GM23248 (cell line): ENCODE data around the gene RGS4.

Experiments
- EZH2 ChIP-seq: fragments of 200-600 bp; sonication (generic); IDR thresholded peaks from 2 replicates; pipeline ENCODE4 v1.6.1; 2018; ENCODE audit warnings: antibody characterized with exemption, mild to moderate bottlenecking; ENCODE audit not compliant: insufficient read depth, poor library complexity, severe bottlenecking
- EZH2phosphoT487 ChIP-seq: fragments of 200-600 bp; sonication (generic); IDR thresholded peaks from 2 replicates; pipeline ENCODE4 v1.6.1; 2018; ENCODE audit warnings: antibody characterized with exemption, moderate library complexity, mild to moderate bottlenecking, low read depth; ENCODE audit not compliant: insufficient read depth

DNA sequence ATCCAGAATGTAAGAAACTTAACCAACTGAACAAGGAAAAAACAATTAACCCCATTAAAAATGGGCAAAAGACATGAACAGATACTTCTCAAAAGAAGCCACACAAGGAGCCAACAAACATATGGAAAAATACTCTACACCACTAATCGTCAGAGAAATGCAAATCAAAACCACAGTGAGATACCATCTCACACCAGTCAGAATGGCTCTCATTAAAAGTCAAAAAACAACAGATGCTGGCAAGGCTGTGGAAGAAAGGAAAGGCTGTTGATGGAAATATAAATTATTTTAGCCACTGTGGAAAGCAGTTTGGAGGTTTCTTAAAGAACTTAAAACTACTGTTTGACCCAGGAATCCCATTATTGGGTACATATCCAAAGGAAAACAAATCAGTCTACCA lies 51.2 kb downstream of the RGS4 start:
- no peak for TF ChIP-seq EZH2
- TF ChIP-seq EZH2phosphoT487 = no peak
